ENCODE data around the gene ZBTB48.

The ZBTB48 gene

DNA sequence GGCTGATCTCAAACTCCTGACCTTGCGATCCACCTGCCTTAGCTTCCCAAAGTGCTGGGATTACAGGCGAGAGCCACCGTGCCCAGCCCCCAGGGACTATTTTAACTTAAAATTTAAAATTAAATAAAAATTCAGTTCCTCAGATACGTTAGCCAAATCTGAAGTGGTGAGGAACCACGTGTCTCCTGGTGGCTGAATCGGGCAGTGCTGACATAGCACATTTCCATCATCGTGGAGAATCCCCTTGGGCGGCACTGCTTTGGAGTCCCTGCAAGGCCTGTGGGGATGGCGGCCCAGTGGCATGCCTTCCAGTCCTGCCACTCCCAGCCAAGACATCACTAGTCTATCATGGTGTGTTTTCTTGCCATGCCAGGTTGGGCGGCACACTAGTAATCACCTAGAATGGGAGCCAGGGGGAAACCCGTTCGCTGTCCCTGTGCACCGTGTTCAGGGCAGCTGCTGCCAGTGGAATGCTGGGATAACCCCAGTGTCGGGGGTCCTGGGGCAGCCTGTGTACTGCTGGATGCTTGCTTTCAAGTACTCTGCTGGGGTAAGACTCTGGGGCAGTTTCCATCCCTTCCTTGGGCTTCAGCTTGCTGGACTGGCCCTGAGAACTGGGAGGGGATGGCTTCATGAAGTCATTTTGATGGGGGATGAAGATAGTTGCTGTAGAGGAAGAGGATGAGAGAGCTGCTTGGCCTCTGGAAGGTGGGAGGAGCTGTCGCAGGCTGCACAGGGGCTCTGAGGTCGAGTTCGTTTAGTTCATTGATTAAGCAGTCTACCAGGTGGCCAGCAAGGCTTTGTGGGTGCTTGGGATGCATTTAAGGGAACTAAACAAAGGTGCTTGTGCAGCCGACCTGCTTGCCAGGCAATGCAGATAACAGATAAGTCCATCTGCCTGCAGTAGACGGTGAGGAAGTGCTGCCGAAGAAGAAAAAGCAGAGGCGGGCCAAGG, 4.6 kb downstream of the ZBTB48 start:
- Histone ChIP-seq H3K4me1 (ENCODE audit: control insufficient read depth in 1 of 2, insufficient read depth in 2 of 2, low read length in 2 of 2) (peaks cover 36 to 43% of the 10 kb centered on the region in 2 donors), H3K9ac (ENCODE audit: low read depth in 1 of 2, low read length in 2 of 2) (no peak overlapping the region), H3K4me3 (ENCODE audit: low read depth in 1 of 2, low read length in 2 of 2) (no peak overlapping the region), H3K9me3 (ENCODE audit: control insufficient read depth in 1 of 2, low read length in 2 of 2) (no peaks in the 10 kb centered on the region), H3K27me3 (ENCODE audit: control insufficient read depth in 1 of 2, insufficient read depth in 2 of 2, low read length in 2 of 2) (no peaks in the 10 kb centered on the region), H3K36me3 (ENCODE audit: control insufficient read depth in 1 of 2, insufficient read depth in 2 of 2, low read length in 2 of 2) (peaks cover 14 to 28% of the 10 kb centered on the region in 2 donors), H3K27ac (ENCODE audit: low read depth, low read length) (no peak overlapping the region)

DNA sequence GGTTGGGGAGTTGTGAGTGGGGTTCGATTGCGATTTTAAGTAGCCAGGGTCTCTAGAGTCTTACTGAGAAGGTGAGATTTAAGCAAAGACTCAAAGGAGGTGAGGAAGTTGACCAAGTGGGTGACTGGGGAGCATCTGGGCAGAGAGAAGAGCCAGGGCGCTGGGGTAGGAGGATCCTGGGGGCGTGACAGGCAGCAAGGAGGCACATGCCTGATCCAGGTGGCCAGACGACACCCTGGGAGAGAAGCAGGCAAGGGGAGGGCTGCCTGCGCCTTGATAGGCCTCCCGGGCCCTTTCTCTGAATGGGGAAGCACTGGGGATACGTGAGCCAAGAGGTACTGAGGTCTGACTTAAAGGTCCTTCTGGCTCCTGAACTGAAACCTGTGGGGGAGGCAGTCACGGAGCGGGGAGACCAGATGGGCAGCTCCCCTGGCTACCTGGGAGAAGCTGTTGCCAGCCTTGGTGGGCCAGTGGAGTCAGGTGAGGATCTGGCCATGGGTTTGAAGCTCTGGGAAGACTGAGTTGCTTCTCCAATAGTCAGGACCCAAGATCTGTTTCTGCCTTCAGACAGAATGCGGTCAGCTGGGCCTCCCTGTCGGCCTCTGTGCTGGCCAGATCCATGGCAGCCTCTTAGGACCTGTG, 5.4 kb downstream of the ZBTB48 start:
- Histone ChIP-seq H3K27ac (ENCODE audit: low read depth, low read length) (no peak overlapping the region), H3K4me3 (ENCODE audit: low read depth in 1 of 2, low read length in 2 of 2) (no peak overlapping the region), H3K36me3 (ENCODE audit: control insufficient read depth in 1 of 2, insufficient read depth in 2 of 2, low read length in 2 of 2) (peaks cover 20 to 36% of the 10 kb centered on the region in 2 donors), H3K9me3 (ENCODE audit: control insufficient read depth in 1 of 2, low read length in 2 of 2) (no peaks in the 10 kb centered on the region), H3K9ac (ENCODE audit: low read depth in 1 of 2, low read length in 2 of 2) (no peak overlapping the region), H3K27me3 (ENCODE audit: control insufficient read depth in 1 of 2, insufficient read depth in 2 of 2, low read length in 2 of 2) (no peaks in the 10 kb centered on the region), H3K4me1 (ENCODE audit: control insufficient read depth in 1 of 2, insufficient read depth in 2 of 2, low read length in 2 of 2) (peaks cover 35 to 40% of the 10 kb centered on the region in 2 donors)

DNA sequence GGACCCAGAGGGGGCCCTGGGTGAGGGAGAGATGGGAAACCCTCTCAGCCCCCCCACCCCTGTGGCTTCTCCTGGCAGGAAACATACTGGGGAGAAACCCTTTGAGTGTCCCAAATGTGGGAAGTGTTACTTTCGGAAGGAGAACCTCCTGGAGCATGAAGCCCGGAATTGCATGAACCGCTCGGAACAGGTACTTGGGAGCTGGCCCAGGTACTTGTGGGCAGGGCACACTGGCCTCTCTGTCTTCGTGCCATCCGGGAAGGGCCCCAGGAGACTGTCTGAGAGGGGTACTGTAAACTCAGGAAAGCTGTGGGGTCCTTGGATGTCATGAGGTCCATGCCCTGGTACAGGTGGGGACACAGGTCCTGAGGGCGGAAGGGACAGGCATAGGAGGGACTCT, 6.0 kb downstream of the ZBTB48 start:
- Histone ChIP-seq H3K27ac (ENCODE audit: low read depth, low read length) (no peak overlapping the region), H3K27me3 (ENCODE audit: control insufficient read depth in 1 of 2, insufficient read depth in 2 of 2, low read length in 2 of 2) (no peaks in the 10 kb centered on the region), H3K9me3 (ENCODE audit: control insufficient read depth in 1 of 2, low read length in 2 of 2) (no peaks in the 10 kb centered on the region), H3K4me3 (ENCODE audit: low read depth in 1 of 2, low read length in 2 of 2) (no peak overlapping the region), H3K9ac (ENCODE audit: low read depth in 1 of 2, low read length in 2 of 2) (no peak overlapping the region), H3K4me1 (ENCODE audit: control insufficient read depth in 1 of 2, insufficient read depth in 2 of 2, low read length in 2 of 2) (peaks cover 31 to 35% of the 10 kb centered on the region in 2 donors), H3K36me3 (ENCODE audit: control insufficient read depth in 1 of 2, insufficient read depth in 2 of 2, low read length in 2 of 2) (peaks cover 23 to 37% of the 10 kb centered on the region in 2 donors)

DNA sequence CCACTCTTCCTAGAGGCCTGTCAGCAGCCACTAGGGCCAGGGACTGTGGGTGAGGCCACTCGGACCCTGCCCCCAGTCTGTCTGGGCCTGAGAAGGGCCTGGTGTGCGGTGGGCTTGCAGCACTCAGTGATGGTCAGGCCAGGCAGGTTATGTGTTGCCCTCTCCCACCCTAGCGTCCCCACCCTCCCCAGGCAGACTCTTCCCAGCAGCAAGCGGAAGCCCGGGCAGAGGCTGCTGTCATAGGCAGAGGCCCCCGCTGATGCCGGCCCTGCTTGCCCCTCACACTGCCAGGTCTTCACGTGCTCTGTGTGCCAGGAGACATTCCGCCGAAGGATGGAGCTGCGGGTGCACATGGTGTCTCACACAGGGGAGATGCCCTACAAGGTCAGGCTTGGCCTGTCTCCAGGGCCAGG, 6.6 kb downstream of the ZBTB48 start:
- no peaks in the 10 kb centered on the region for H3K27me3 ChIP-seq (ENCODE audit: control insufficient read depth in 1 of 2, insufficient read depth in 2 of 2, low read length in 2 of 2)
- H3K27ac ChIP-seq (ENCODE audit: low read depth, low read length), result no peak overlapping the region
- peaks cover 23 to 42% of the 10 kb centered on the region in 2 donors for H3K36me3 ChIP-seq (ENCODE audit: control insufficient read depth in 1 of 2, insufficient read depth in 2 of 2, low read length in 2 of 2)
- H3K4me1 ChIP-seq (ENCODE audit: control insufficient read depth in 1 of 2, insufficient read depth in 2 of 2, low read length in 2 of 2), result peaks cover 25 to 33% of the 10 kb centered on the region in 2 donors
- H3K9ac ChIP-seq (ENCODE audit: low read depth in 1 of 2, low read length in 2 of 2), result no peak overlapping the region
- no peaks in the 10 kb centered on the region for H3K9me3 ChIP-seq (ENCODE audit: control insufficient read depth in 1 of 2, low read length in 2 of 2)
- H3K4me3 ChIP-seq (ENCODE audit: low read depth in 1 of 2, low read length in 2 of 2), result no peak overlapping the region

DNA sequence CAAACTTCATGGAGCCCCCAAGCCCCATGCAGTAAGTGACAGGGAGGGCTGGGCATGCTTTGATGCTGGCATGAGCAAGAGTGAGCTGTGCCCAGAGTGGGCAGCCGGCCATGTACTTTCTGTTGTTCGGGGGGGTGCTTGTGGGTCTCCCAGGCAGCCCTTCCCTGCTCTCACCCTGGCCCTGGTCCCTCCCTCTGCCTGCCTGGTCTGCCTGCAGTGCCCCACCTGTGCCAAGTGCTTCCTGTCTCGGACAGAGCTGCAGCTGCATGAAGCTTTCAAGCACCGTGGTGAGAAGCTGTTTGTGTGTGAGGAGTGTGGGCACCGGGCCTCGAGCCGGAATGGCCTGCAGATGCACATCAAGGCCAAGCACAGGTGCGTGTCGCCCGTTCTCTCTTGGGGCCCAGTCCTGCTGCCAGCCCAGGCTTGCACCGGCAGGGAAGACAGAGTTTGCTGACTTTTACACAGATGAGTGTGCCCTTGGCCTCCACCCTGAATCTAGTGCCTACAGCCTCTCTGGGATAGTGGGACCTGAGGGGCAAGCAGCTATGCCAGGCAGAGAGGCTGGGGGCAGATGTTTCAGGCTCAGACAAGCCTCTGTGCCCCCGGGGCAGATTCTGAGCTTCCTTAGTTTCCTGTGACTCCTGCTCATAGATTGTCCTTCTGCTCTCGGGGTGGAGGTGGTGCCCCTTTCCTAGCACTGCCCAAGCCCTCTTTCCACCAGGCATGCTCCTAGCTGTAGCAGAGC, 7.6 kb downstream of the ZBTB48 start:
- Histone ChIP-seq H3K27me3 (ENCODE audit: control insufficient read depth in 1 of 2, insufficient read depth in 2 of 2, low read length in 2 of 2) (no peaks in the 10 kb centered on the region), H3K27ac (ENCODE audit: low read depth, low read length) (no peak overlapping the region), H3K36me3 (ENCODE audit: control insufficient read depth in 1 of 2, insufficient read depth in 2 of 2, low read length in 2 of 2) (peaks cover 23 to 51% of the 10 kb centered on the region in 2 donors), H3K4me1 (ENCODE audit: control insufficient read depth in 1 of 2, insufficient read depth in 2 of 2, low read length in 2 of 2) (peaks cover 15 to 22% of the 10 kb centered on the region in 2 donors), H3K9ac (ENCODE audit: low read depth in 1 of 2, low read length in 2 of 2) (no peak overlapping the region), H3K4me3 (ENCODE audit: low read depth in 1 of 2, low read length in 2 of 2) (no peak overlapping the region), H3K9me3 (ENCODE audit: control insufficient read depth in 1 of 2, low read length in 2 of 2) (no peaks in the 10 kb centered on the region)

DNA sequence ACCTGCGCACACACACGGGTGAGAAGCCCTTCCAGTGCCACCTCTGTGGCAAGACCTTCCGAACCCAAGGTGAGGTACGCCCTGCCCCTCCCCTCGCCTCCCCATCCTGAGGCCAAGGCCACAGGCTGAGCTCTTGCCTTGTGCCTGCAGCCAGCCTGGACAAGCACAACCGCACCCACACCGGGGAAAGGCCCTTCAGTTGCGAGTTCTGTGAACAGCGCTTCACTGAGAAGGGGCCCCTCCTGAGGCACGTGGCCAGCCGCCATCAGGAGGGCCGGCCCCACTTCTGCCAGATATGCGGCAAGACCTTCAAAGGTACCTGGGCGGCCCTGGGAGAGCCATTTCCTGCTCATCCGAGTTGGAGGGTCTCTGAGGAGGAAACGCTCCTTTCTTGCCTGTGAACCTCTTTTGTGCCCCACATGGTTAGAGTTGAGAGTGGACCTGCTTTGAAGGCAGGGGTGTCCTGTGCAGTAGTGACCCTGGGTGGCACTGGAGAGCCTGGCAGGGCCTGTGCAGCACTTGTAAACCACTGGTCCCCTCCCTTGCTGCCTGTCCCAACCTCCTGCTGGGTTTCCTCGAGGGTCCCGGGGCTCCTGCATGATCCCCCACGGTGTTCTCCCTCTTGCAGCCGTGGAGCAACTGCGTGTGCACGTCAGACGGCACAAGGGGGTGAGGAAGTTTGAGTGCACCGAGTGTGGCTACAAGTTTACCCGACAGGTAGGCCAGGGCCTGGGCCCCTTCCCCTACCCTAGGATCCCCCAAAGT, 8.5 kb downstream of the ZBTB48 start:
- no peak overlapping the region for H3K27ac ChIP-seq (ENCODE audit: low read depth, low read length)
- H3K36me3 ChIP-seq (ENCODE audit: control insufficient read depth in 1 of 2, insufficient read depth in 2 of 2, low read length in 2 of 2), result peaks cover 30 to 60% of the 10 kb centered on the region in 2 donors
- H3K27me3 ChIP-seq (ENCODE audit: control insufficient read depth in 1 of 2, insufficient read depth in 2 of 2, low read length in 2 of 2), result no peaks in the 10 kb centered on the region
- no peak overlapping the region for H3K9ac ChIP-seq (ENCODE audit: low read depth in 1 of 2, low read length in 2 of 2)
- H3K9me3 ChIP-seq (ENCODE audit: control insufficient read depth in 1 of 2, low read length in 2 of 2), result no peaks in the 10 kb centered on the region
- H3K4me3 ChIP-seq (ENCODE audit: low read depth in 1 of 2, low read length in 2 of 2), result no peak overlapping the region
- peaks cover 12 to 15% of the 10 kb centered on the region in 2 donors for H3K4me1 ChIP-seq (ENCODE audit: control insufficient read depth in 1 of 2, insufficient read depth in 2 of 2, low read length in 2 of 2)

DNA sequence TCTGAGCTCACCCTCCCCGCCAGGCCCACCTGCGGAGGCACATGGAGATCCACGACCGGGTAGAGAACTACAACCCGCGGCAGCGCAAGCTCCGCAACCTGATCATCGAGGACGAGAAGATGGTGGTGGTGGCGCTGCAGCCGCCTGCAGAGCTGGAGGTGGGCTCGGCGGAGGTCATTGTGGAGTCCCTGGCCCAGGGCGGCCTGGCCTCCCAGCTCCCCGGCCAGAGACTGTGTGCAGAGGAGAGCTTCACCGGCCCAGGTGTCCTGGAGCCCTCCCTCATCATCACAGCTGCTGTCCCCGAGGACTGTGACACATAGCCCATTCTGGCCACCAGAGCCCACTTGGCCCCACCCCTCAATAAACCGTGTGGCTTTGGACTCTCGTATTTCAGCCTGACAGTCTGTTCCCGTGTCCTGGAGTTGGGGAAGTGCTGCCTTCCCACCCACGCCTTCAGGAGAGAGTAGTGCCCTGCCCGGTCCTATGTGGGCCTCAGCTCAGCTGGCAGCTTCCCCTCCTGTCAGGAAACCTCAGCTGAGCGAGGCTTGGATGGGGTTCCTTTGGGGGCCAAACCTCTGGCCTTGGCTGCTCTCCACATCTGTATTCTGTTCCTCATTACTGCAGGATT, 9.2 kb downstream of the ZBTB48 start:
- no peak overlapping the region for H3K9ac ChIP-seq (ENCODE audit: low read depth in 1 of 2, low read length in 2 of 2)
- no peak overlapping the region for H3K4me3 ChIP-seq (ENCODE audit: low read depth in 1 of 2, low read length in 2 of 2)
- no peak overlapping the region for H3K27ac ChIP-seq (ENCODE audit: low read depth, low read length)
- no peaks in the 10 kb centered on the region for H3K9me3 ChIP-seq (ENCODE audit: control insufficient read depth in 1 of 2, low read length in 2 of 2)
- peaks cover 12 to 15% of the 10 kb centered on the region in 2 donors for H3K4me1 ChIP-seq (ENCODE audit: control insufficient read depth in 1 of 2, insufficient read depth in 2 of 2, low read length in 2 of 2)
- H3K36me3 ChIP-seq (ENCODE audit: control insufficient read depth in 1 of 2, insufficient read depth in 2 of 2, low read length in 2 of 2), result peaks cover 35 to 67% of the 10 kb centered on the region in 2 donors
- H3K27me3 ChIP-seq (ENCODE audit: control insufficient read depth in 1 of 2, insufficient read depth in 2 of 2, low read length in 2 of 2), result no peaks in the 10 kb centered on the region

DNA sequence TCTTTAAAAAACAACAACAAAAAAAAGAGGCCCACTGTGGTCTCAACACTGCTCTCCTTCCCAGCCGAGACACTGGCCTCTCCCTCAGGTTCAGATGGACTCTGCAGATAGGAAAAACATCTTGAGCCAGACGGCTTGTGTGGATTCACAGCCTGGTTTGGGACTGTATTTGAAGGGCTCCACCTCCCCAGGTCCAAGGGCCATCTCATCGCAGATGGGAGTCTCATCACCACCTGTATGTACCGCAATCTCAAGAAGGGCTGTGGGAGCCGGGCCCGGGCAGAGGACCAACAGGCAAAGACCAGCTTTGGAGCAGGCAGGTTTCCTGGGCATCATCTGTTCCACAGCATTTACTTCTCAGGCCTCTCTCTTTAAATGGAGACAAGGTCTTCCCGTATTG, 10.3 kb downstream of the ZBTB48 start:
- Histone ChIP-seq H3K27me3 (ENCODE audit: control insufficient read depth in 1 of 2, insufficient read depth in 2 of 2, low read length in 2 of 2) (no peaks in the 10 kb centered on the region), H3K9ac (ENCODE audit: low read depth in 1 of 2, low read length in 2 of 2) (no peak overlapping the region), H3K4me1 (ENCODE audit: control insufficient read depth in 1 of 2, insufficient read depth in 2 of 2, low read length in 2 of 2) (peaks cover 10 to 12% of the 10 kb centered on the region in 2 donors), H3K4me3 (ENCODE audit: low read depth in 1 of 2, low read length in 2 of 2) (no peak overlapping the region), H3K36me3 (ENCODE audit: control insufficient read depth in 1 of 2, insufficient read depth in 2 of 2, low read length in 2 of 2) (peaks cover 36 to 74% of the 10 kb centered on the region in 2 donors), H3K9me3 (ENCODE audit: control insufficient read depth in 1 of 2, low read length in 2 of 2) (no peaks in the 10 kb centered on the region), H3K27ac (ENCODE audit: low read depth, low read length) (no peak overlapping the region)

DNA sequence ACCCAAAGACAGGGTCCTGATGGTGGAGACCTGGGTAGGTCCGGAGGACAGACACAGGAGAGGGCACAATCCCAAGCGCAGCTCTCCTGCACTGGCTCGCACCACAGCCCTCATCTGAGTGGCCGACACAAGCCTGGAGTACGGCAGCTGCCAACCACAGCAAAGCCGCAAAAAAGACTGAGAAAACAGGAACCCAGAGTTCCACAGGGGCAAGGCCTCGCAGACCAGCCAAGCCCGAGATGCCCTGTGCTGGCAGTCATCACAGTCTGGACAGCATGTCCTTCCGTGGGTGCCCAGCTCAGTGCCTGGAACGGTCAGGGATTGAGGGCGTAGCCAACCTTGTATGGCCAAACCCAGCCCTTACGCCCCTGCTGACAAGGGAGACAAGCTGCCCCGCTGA, 11.4 kb downstream of the ZBTB48 start:
- no peaks in the 10 kb centered on the region for H3K9me3 ChIP-seq (ENCODE audit: control insufficient read depth in 1 of 2, low read length in 2 of 2)
- H3K9ac ChIP-seq (ENCODE audit: low read depth in 1 of 2, low read length in 2 of 2), result no peak overlapping the region
- no peak overlapping the region for H3K27ac ChIP-seq (ENCODE audit: low read depth, low read length)
- H3K4me1 ChIP-seq (ENCODE audit: control insufficient read depth in 1 of 2, insufficient read depth in 2 of 2, low read length in 2 of 2), result peaks cover 10 to 12% of the 10 kb centered on the region in 2 donors
- peaks cover 43 to 86% of the 10 kb centered on the region in 2 donors for H3K36me3 ChIP-seq (ENCODE audit: control insufficient read depth in 1 of 2, insufficient read depth in 2 of 2, low read length in 2 of 2)
- H3K4me3 ChIP-seq (ENCODE audit: low read depth in 1 of 2, low read length in 2 of 2), result no peak overlapping the region
- H3K27me3 ChIP-seq (ENCODE audit: control insufficient read depth in 1 of 2, insufficient read depth in 2 of 2, low read length in 2 of 2), result no peaks in the 10 kb centered on the region
